Cardiac muscle cell (in vitro differentiated cells and primary cell): Measurements from ENCODE around the gene LRRFIP2. TPM values are rescaled to one million over a fixed set of nuclear protein-coding genes. Genes with fewer than 3 reads are reported as not detected.
A peak's percentile ranks its signal among the peaks of the same experiment; 100 is the strongest.

ENCODE experiments used
- DNase-seq, 2 donors: peaks; one replicate each; pipeline versions ENCODE4 v3.0.0 to v3.0.0-alpha.2; 2010 to 2017; ENCODE audit warnings: low read depth in 1 of 2, low spot score in 1 of 2
- H3K27ac ChIP-seq: fragments of 200-600 bp; sonication (generic); 2 replicates; pipeline ENCODE4 v1.5.1; 2016
- H3K27me3 ChIP-seq: fragments of 200-600 bp; sonication (generic); 2 replicates; pipeline ENCODE4 v1.6.0; 2016; ENCODE audit warnings: control low read depth
- H3K36me3 ChIP-seq: fragments of 200-600 bp; sonication (generic); 2 replicates; pipeline ENCODE4 v1.5.1; 2016; ENCODE audit warnings: control low read depth
- H3K4me1 ChIP-seq: fragments of 200-600 bp; sonication (generic); 2 replicates; pipeline ENCODE4 v1.8.1; 2017; ENCODE audit warnings: low read depth, mild to moderate bottlenecking, mixed run types
- H3K4me3 ChIP-seq: fragments of 200-600 bp; sonication (generic); 2 replicates; pipeline ENCODE4 v1.5.1; 2016; ENCODE audit warnings: mild to moderate bottlenecking
- H3K9me3 ChIP-seq: fragments of 200-600 bp; sonication (generic); 2 replicates; pipeline ENCODE4 v1.5.1; 2017; ENCODE audit warnings: low read depth, mild to moderate bottlenecking, control low read depth
- polyA plus RNA-seq: library from polyadenylated mRNA; unstranded; fragments of >200 nt; fragmentation: Nextera tagmentation; extraction: Ambion mirVana; gene quantifications from 2 replicates; pipeline ENCODE4 v1.2.1, GENCODE V29; 2016
- total RNA-seq: library from RNA; depleted of rRNA; stranded (reverse); fragments of >200 nt; gene quantifications from 2 replicates; pipeline ENCODE4 v1.2.3, GENCODE V29; 2016
- TF ChIP-seq, protein P1 (sequence below): IDR thresholded peaks from 2 replicates; pipeline ENCODE4 v1.5.1; 2012; ENCODE audit warnings: low read depth, mild to moderate bottlenecking, low read length

LRRFIP2 gene
- total and polyA plus RNA-seq, 2 experiments from 2014 or later: 55.9 to 92.6 TPM

DNA sequence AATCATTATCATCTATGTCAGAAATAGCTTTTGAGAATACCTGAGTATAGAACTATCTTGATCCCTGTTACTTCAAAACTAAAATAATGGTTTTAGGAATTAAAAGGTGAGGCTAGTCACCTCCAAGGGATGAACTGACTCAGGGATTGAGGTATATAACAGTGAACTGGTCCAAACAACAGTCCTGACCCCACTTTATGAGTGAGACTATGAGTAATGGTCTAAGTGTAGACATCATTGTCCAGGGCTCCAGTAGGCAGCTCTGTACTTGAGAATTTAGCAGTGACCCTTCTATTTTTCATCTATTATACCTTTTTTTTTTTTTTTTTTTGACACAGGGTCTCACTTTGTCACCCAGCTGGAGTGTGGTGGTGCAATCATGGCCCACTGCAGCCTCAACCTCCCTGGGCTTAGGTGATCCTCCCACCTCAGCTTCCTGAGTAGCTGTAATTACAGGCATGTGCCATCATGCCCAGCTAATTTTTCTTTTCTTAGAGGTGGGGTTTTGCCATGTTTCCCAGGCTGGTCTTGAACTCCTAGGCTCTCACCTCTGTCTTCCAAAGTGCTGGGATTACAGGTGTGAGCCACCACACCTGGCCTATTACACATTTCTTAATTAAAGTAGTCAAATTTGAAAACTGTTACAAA is 144.7 kb downstream of the LRRFIP2 start:
- no peak overlapping the region for H3K4me3 ChIP-seq
- TF ChIP-seq, protein P1, sequence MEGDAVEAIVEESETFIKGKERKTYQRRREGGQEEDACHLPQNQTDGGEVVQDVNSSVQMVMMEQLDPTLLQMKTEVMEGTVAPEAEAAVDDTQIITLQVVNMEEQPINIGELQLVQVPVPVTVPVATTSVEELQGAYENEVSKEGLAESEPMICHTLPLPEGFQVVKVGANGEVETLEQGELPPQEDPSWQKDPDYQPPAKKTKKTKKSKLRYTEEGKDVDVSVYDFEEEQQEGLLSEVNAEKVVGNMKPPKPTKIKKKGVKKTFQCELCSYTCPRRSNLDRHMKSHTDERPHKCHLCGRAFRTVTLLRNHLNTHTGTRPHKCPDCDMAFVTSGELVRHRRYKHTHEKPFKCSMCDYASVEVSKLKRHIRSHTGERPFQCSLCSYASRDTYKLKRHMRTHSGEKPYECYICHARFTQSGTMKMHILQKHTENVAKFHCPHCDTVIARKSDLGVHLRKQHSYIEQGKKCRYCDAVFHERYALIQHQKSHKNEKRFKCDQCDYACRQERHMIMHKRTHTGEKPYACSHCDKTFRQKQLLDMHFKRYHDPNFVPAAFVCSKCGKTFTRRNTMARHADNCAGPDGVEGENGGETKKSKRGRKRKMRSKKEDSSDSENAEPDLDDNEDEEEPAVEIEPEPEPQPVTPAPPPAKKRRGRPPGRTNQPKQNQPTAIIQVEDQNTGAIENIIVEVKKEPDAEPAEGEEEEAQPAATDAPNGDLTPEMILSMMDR: no peak
- no peak overlapping the region for H3K27ac ChIP-seq
- H3K9me3 ChIP-seq: no peaks in the 10 kb centered on the region
- H3K4me1 ChIP-seq: no peaks in the 10 kb centered on the region
- H3K36me3 ChIP-seq: peaks cover 28% of the 10 kb centered on the region
- DNase-seq: no peak
- H3K27me3 ChIP-seq: no peaks in the 10 kb centered on the region

DNA sequence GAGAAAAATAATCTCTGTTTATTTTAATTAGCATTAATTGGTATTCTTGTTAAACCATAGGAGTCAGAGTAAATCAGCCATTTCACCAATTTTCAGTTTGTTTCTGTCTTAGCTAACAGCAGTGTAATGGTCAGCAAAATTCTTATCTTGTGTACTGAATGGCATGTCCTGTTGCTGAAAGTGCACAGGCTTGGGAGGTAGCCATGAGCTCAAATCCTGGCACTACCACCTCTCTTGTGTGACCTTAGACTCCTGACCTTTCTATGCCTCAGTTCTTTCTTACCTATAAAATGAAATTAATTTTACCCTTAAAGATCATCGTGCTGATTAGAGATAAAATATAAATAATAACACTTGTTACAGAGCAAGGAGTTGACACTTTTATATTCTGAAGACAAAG is 145.3 kb downstream of the LRRFIP2 start:
- H3K27ac ChIP-seq: no peak overlapping the region
- H3K27me3 ChIP-seq: no peaks in the 10 kb centered on the region
- no peaks in the 10 kb centered on the region for H3K9me3 ChIP-seq
- no peak overlapping the region for H3K4me3 ChIP-seq
- TF ChIP-seq, protein P1: no peak
- H3K4me1 ChIP-seq: no peaks in the 10 kb centered on the region
- DNase-seq: peak in 1 of 2 donors; percentile 29
- H3K36me3 ChIP-seq: peaks cover 26% of the 10 kb centered on the region

DNA sequence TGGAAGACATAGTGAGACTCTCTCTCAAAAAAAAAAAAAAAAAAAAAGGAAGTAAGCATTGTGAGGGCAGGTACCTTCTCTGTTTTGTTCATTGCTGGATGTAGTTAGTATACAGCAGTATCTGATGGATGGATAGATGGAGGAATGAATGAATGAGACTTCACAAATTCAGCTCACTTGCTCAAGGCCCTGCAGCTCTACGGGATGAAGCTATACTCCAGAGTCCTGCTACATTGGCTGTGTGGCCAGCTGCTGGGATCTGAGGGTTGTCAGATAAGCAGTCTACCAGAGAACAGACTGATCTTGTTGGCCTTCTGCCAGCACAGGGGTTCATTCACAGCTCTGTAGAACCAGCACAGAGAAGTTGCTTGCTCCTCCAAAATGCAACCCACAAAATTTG is 146.1 kb downstream of the LRRFIP2 start:
- Histone ChIP-seq H3K4me1 (no peaks in the 10 kb centered on the region), H3K36me3 (peaks cover 23% of the 10 kb centered on the region), H3K9me3 (no peaks in the 10 kb centered on the region), H3K27me3 (no peaks in the 10 kb centered on the region), H3K4me3 (no peak overlapping the region), H3K27ac (no peak overlapping the region)
- TF ChIP-seq, protein P1: no peak
- peak; percentile 65 to 71 for DNase-seq

DNA sequence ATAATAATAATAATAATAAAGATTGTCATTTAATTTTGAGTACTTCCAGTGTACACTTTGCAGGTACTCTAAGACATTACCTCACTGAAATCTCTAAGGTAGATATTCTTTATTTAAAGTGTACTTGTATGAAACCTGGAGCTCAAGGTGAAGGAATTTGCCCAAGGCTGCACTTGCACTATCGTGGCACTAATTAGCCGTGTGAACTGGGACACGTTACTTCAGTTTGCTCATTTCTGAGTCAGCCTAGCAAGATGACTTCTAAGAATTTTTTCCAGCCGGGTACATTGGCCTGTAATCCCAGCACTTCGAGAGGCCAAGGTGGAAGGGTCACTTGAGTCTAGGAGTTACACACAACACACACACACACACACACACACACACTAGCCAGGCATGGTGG is 147.5 kb downstream of the LRRFIP2 start:
- H3K36me3 ChIP-seq: peaks cover 28% of the 10 kb centered on the region
- TF ChIP-seq, protein P1: no peak
- no peak overlapping the region for H3K4me3 ChIP-seq
- H3K9me3 ChIP-seq: no peaks in the 10 kb centered on the region
- H3K27me3 ChIP-seq: no peaks in the 10 kb centered on the region
- no peak for DNase-seq
- H3K27ac ChIP-seq: no peak overlapping the region
- H3K4me1 ChIP-seq: no peaks in the 10 kb centered on the region

DNA sequence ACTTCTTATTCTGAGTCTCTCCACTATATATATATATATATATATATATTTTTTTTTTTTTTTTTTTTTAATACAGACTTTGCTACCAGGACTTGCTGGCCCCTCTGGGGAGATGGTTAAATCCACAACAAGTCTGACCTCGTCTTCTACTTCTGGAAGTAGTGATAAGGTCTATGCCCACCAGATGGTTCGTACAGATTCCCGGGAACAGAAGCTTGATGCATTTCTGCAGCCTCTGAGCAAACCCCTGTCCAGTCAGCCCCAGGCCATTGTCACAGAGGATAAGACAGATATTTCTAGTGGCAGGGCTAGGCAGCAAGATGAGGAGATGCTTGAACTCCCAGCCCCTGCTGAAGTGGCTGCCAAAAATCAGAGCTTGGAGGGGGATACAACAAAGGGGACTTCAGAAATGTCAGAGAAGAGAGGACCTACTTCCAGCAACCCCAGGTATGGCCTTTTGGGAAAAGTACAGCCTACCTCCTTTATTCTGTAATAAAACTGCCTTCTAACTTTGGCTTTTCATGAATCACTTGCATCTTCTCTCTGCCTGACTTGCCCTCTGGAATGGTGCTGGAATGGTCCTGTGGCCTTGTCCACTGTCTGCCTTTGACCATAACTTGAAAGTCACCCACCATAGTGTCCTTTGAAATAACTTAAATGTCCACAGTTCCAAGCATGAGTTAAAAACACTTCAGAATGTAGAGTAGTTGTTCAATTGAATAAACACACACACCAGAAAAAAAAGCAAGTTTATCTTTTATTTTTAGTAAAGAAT is 148.6 kb downstream of the LRRFIP2 start:
- peaks cover 33% of the 10 kb centered on the region for H3K36me3 ChIP-seq
- TF ChIP-seq, protein P1: no peak
- H3K4me1 ChIP-seq: no peaks in the 10 kb centered on the region
- no peak overlapping the region for H3K4me3 ChIP-seq
- no peak for DNase-seq
- H3K27ac ChIP-seq: no peak overlapping the region
- no peaks in the 10 kb centered on the region for H3K9me3 ChIP-seq
- no peaks in the 10 kb centered on the region for H3K27me3 ChIP-seq
